ENCODE data around the gene RAG2.
"Not testable (repeated sequence)": the region's sequence is repeated elsewhere in the genome, so short reads cannot be mapped to it uniquely, and the experiment has no call there.

RAG2 gene

GRCh38 chr11:36567694-36568093 lies 30.3 kb downstream of the RAG2 start, which contains the start of gene RAG1:
Gene RAG1, plus strand, starts transcription at chr11:36568007. Its CDS starts 5,298 bp downstream, at chr11:36573305.
- no peaks in the 10 kb centered on the region for H3K36me3 ChIP-seq (ENCODE audit: insufficient read depth, low read depth, low read length)
- H3K27ac ChIP-seq (ENCODE audit: low read length), result no peak within 1 kb of the TSS
- no peaks in the 10 kb centered on the region for H3K4me1 ChIP-seq (ENCODE audit: insufficient read depth, low read length)
- peaks cover 8% of the 10 kb centered on the region for H3K27me3 ChIP-seq (ENCODE audit: insufficient read depth, low read length)
- H3K9ac ChIP-seq (ENCODE audit: low read depth, low read length), result no peak within 1 kb of the TSS
- H3K4me3 ChIP-seq (ENCODE audit: low read length), result no peak within 1 kb of the TSS
- no peaks in the 10 kb centered on the region for H3K9me3 ChIP-seq (ENCODE audit: insufficient read depth, low read depth, low read length)

GRCh38 chr11:36566407-36567053 lies 31.5 kb downstream of the RAG2 start:
- Histone ChIP-seq H3K9me3 (ENCODE audit: insufficient read depth, low read depth, low read length) (no peaks in the 10 kb centered on the region), H3K4me1 (ENCODE audit: insufficient read depth, low read length) (no peaks in the 10 kb centered on the region), H3K36me3 (ENCODE audit: insufficient read depth, low read depth, low read length) (no peaks in the 10 kb centered on the region), H3K9ac (ENCODE audit: low read depth, low read length) (no peak overlapping the region), H3K27ac (ENCODE audit: low read length) (no peak overlapping the region), H3K4me3 (ENCODE audit: low read length) (no peak overlapping the region), H3K27me3 (ENCODE audit: insufficient read depth, low read length) (peaks cover 8% of the 10 kb centered on the region)

GRCh38 chr11:36565031-36565610 lies 32.9 kb downstream of the RAG2 start:
- no peaks in the 10 kb centered on the region for H3K36me3 ChIP-seq (ENCODE audit: insufficient read depth, low read depth, low read length)
- H3K4me3 ChIP-seq (ENCODE audit: low read length), result peak overlapping the region; percentile 61; the same call in 1 of the 2 replicates
- no peaks in the 10 kb centered on the region for H3K9me3 ChIP-seq (ENCODE audit: insufficient read depth, low read depth, low read length)
- H3K4me1 ChIP-seq (ENCODE audit: insufficient read depth, low read length), result no peaks in the 10 kb centered on the region
- H3K27me3 ChIP-seq (ENCODE audit: insufficient read depth, low read length), result peaks cover 8% of the 10 kb centered on the region
- H3K27ac ChIP-seq (ENCODE audit: low read length), result no peak overlapping the region
- peak overlapping the region; percentile 36; the same call in 1 of the 2 replicates for H3K9ac ChIP-seq (ENCODE audit: low read depth, low read length)

- H3K27ac ChIP-seq (ENCODE audit: low read length), result no peak overlapping the region
- no peaks in the 10 kb centered on the region for H3K4me1 ChIP-seq (ENCODE audit: insufficient read depth, low read length)
- H3K4me3 ChIP-seq (ENCODE audit: low read length), result peak overlapping the region; percentile 61
- H3K27me3 ChIP-seq (ENCODE audit: insufficient read depth, low read length), result peaks cover 8% of the 10 kb centered on the region
- H3K9me3 ChIP-seq (ENCODE audit: insufficient read depth, low read depth, low read length), result no peaks in the 10 kb centered on the region
- no peaks in the 10 kb centered on the region for H3K36me3 ChIP-seq (ENCODE audit: insufficient read depth, low read depth, low read length)
- peak overlapping the region; percentile 36; the same call in 1 of the 2 replicates for H3K9ac ChIP-seq (ENCODE audit: low read depth, low read length)
Measured at GRCh38 chr11:36564376-36565030, 33.5 kb downstream of the RAG2 start.

GRCh38 chr11:36558571-36559413 lies 39.2 kb downstream of the RAG2 start:
- Histone ChIP-seq H3K9me3 (ENCODE audit: insufficient read depth, low read depth, low read length) (no peaks in the 10 kb centered on the region), H3K27me3 (ENCODE audit: insufficient read depth, low read length) (no peaks in the 10 kb centered on the region), H3K36me3 (ENCODE audit: insufficient read depth, low read depth, low read length) (no peaks in the 10 kb centered on the region), H3K9ac (ENCODE audit: low read depth, low read length) (no peak overlapping the region), H3K4me1 (ENCODE audit: insufficient read depth, low read length) (no peaks in the 10 kb centered on the region), H3K27ac (ENCODE audit: low read length) (no peak overlapping the region), H3K4me3 (ENCODE audit: low read length) (no peak overlapping the region)

GRCh38 chr11:36557991-36558390 lies 40.0 kb downstream of the RAG2 start:
- no peak overlapping the region for H3K9ac ChIP-seq (ENCODE audit: low read depth, low read length)
- H3K27ac ChIP-seq (ENCODE audit: low read length), result no peak overlapping the region
- no peaks in the 10 kb centered on the region for H3K9me3 ChIP-seq (ENCODE audit: insufficient read depth, low read depth, low read length)
- no peaks in the 10 kb centered on the region for H3K4me1 ChIP-seq (ENCODE audit: insufficient read depth, low read length)
- H3K36me3 ChIP-seq (ENCODE audit: insufficient read depth, low read depth, low read length), result no peaks in the 10 kb centered on the region
- no peak overlapping the region for H3K4me3 ChIP-seq (ENCODE audit: low read length)
- no peaks in the 10 kb centered on the region for H3K27me3 ChIP-seq (ENCODE audit: insufficient read depth, low read length)

GRCh38 chr11:36557390-36557789 lies 40.6 kb downstream of the RAG2 start:
- not testable (repeated sequence) for H3K27me3 ChIP-seq (ENCODE audit: insufficient read depth, low read length); H3K9me3 ChIP-seq (ENCODE audit: insufficient read depth, low read depth, low read length); H3K27ac ChIP-seq (ENCODE audit: low read length); H3K36me3 ChIP-seq (ENCODE audit: insufficient read depth, low read depth, low read length); H3K9ac ChIP-seq (ENCODE audit: low read depth, low read length); H3K4me3 ChIP-seq (ENCODE audit: low read length); H3K4me1 ChIP-seq (ENCODE audit: insufficient read depth, low read length)

- Histone ChIP-seq H3K9ac (ENCODE audit: low read depth, low read length) (no peak overlapping the region), H3K4me1 (ENCODE audit: insufficient read depth, low read length) (no peaks in the 10 kb centered on the region), H3K27me3 (ENCODE audit: insufficient read depth, low read length) (no peaks in the 10 kb centered on the region), H3K4me3 (ENCODE audit: low read length) (no peak overlapping the region), H3K9me3 (ENCODE audit: insufficient read depth, low read depth, low read length) (no peaks in the 10 kb centered on the region), H3K36me3 (ENCODE audit: insufficient read depth, low read depth, low read length) (no peaks in the 10 kb centered on the region), H3K27ac (ENCODE audit: low read length) (no peak overlapping the region)
Measured at GRCh38 chr11:36550385-36551115, 47.5 kb downstream of the RAG2 start.

Data from iPS-20b (cell line).